Naive thymus-derived CD4-positive, alpha-beta T cell (primary cell): ENCODE data around the gene WNT11. TPM values are rescaled to one million over a fixed set of nuclear protein-coding genes. Genes with fewer than 3 reads are reported as not detected.
A peak's percentile ranks its signal among the peaks of the same experiment; 100 is the strongest.

ENCODE experiments used
- ATAC-seq: fragments of 150-1000 bp; cut with Tn5 transposase; 2 replicates; pipeline ENCODE4 v1.10.0; 2021; ENCODE audit warnings: mild to moderate bottlenecking, moderate library complexity
- CTCF ChIA-PET: fragments of 350-600 bp; sonication (Branson Sonifier 250); formaldehyde crosslinking; loops from one replicate; lab custom pipeline; 2021; ENCODE audit warnings: antibody characterized with exemption; lab: Charles Lee
- POLR2A ChIA-PET: fragments of 350-600 bp; sonication (Branson Sonifier 250); formaldehyde crosslinking; loops from one replicate; lab custom pipeline; 2021; ENCODE audit warnings: antibody characterized with exemption, inconsistent platforms; lab: Charles Lee
- DNase-seq, 9 donors: peaks; one replicate each; pipeline versions ENCODE4 v3.0.0 to v3.0.0-alpha.2; 2020 to 2022; ENCODE audit warnings: mixed read lengths in 1 of 9
- H3K27ac ChIP-seq: one replicate; pipeline ENCODE4 v1.7.0; 2013; ENCODE audit warnings: mild to moderate bottlenecking, low read depth, low read length, moderate library complexity
- H3K27me3 ChIP-seq, 2 donors: one replicate each; pipeline ENCODE4 v1.7.0; 2013; ENCODE audit warnings: low read length in 2 of 2, mild to moderate bottlenecking in 2 of 2, moderate library complexity in 2 of 2; ENCODE audit not compliant: control insufficient read depth in 2 of 2, insufficient read depth in 2 of 2
- H3K36me3 ChIP-seq, 3 experiments: 1 replicate in 2 of 3; 2 replicates in 1 of 3; pipeline ENCODE4 v1.7.0; 2013; ENCODE audit warnings: low read length in 3 of 3, mild to moderate bottlenecking in 3 of 3, moderate library complexity in 1 of 3; ENCODE audit not compliant: insufficient read depth in 3 of 3, control insufficient read depth in 2 of 3
- H3K4me1 ChIP-seq, 2 donors: one replicate each; pipeline ENCODE4 v1.7.0; 2013; ENCODE audit warnings: low read length in 2 of 2, mild to moderate bottlenecking in 2 of 2, moderate library complexity in 1 of 2; ENCODE audit not compliant: control insufficient read depth in 2 of 2, insufficient read depth in 2 of 2
- H3K4me3 ChIP-seq: 2 replicates; pipeline ENCODE4 v1.7.0; 2013; ENCODE audit warnings: mild to moderate bottlenecking, low read length
- H3K9me3 ChIP-seq, 3 experiments: 1 replicate in 2 of 3; 2 replicates in 1 of 3; pipeline ENCODE4 v1.7.0; 2013; ENCODE audit warnings: low read length in 3 of 3; ENCODE audit not compliant: control insufficient read depth in 2 of 3
- H3K27ac Mint-ChIP-seq, 9 donors: one replicate each; pipeline ENCODE4 v1.8.0; 2020 to 2022; ENCODE audit warnings: mixed read lengths in 9 of 9, mild to moderate bottlenecking in 8 of 9, moderate library complexity in 5 of 9, inconsistent platforms in 2 of 9
- H3K27me3 Mint-ChIP-seq, 5 donors: one replicate each; pipeline ENCODE4 v1.8.0; 2021 to 2022; ENCODE audit warnings: mixed read lengths in 5 of 5, mild to moderate bottlenecking in 1 of 5
- H3K36me3 Mint-ChIP-seq, 5 donors: one replicate each; pipeline ENCODE4 v1.8.0; 2020 to 2022; ENCODE audit warnings: mixed read lengths in 5 of 5, mild to moderate bottlenecking in 3 of 5, inconsistent platforms in 1 of 5
- H3K4me1 Mint-ChIP-seq, 7 donors: one replicate each; pipeline ENCODE4 v1.8.0; 2020 to 2022; ENCODE audit warnings: mixed read lengths in 7 of 7, mild to moderate bottlenecking in 3 of 7, inconsistent platforms in 1 of 7
- H3K4me3 Mint-ChIP-seq, 10 donors: one replicate each; pipeline ENCODE4 v1.8.0; 2020 to 2022; ENCODE audit warnings: mild to moderate bottlenecking in 10 of 10, mixed read lengths in 10 of 10, moderate library complexity in 6 of 10, inconsistent platforms in 2 of 10
- H3K9me3 Mint-ChIP-seq, 11 donors: one replicate each; pipeline ENCODE4 v1.8.0; 2020 to 2022; ENCODE audit warnings: mixed read lengths in 11 of 11, mild to moderate bottlenecking in 4 of 11, inconsistent platforms in 1 of 11, moderate library complexity in 1 of 11
- intact Hi-C, 2 donors: fragments of 100-400 bp; cut with micrococcal nuclease; formaldehyde crosslinking; loops; one replicate each; pipeline ENCODE4 v1.15.1; 2023
- polyA plus RNA-seq, 2 donors: library from polyadenylated mRNA; unstranded; fragments of 300-500 nt; fragmentation: Illumina TruSeq; gene quantifications; one replicate each; pipeline ENCODE4 v1.2.3, GENCODE V29; 2021
- total RNA-seq, 6 experiments: library from RNA in 5 of 6; stranded (reverse) in 5 of 6; gene quantifications; 1 replicate in 5 of 6; 2 replicates in 1 of 6; pipeline ENCODE4 v1.2.3 and lab custom pipeline; 2021 to 2026

The WNT11 gene
- total and polyA plus RNA-seq, 7 experiments from 2014 or later, result 0.16 to 0.45 (median 0.27) TPM; not detected in 4

GRCh38 chr11:76228071-76228874 is 22.0 kb upstream of the WNT11 start:
- CTCF ChIA-PET, result no interaction called here
- POLR2A ChIA-PET, result interaction anchor here (1.6 kb wide), 1 partner anchor 23 kb away, joined by 3 read pairs; no protein-coding TSS in a partner anchor
- H3K27me3 Mint-ChIP-seq, result peaks cover 0 to 4% (median 1%) of the 10 kb centered on the region in 5 donors
- no peak overlapping the region for H3K27ac Mint-ChIP-seq
- peaks cover 15 to 26% of the 10 kb centered on the region in 2 donors for H3K4me1 ChIP-seq
- no peaks in the 10 kb centered on the region for H3K9me3 ChIP-seq
- H3K36me3 ChIP-seq, result no peaks in the 10 kb centered on the region
- H3K4me3 ChIP-seq, result no peak overlapping the region
- no peaks in the 10 kb centered on the region for H3K36me3 Mint-ChIP-seq
- ATAC-seq (no peak), DNase-seq (no peak)
- H3K4me3 Mint-ChIP-seq, result no peak overlapping the region
- no peak overlapping the region for H3K27ac ChIP-seq
- H3K9me3 Mint-ChIP-seq, result no peaks in the 10 kb centered on the region
- intact Hi-C loops, result no loop called here
- no peaks in the 10 kb centered on the region for H3K27me3 ChIP-seq
- peaks cover 16 to 35% (median 26%) of the 10 kb centered on the region in 7 donors for H3K4me1 Mint-ChIP-seq

- intact Hi-C loops, result no loop called here
- Histone ChIP-seq H3K4me3 (no peak overlapping the region), H3K4me1 (peaks cover 5 to 10% of the 10 kb centered on the region in 2 donors), H3K27ac (no peak overlapping the region), H3K9me3 (no peaks in the 10 kb centered on the region), H3K36me3 (no peaks in the 10 kb centered on the region), H3K27me3 (no peaks in the 10 kb centered on the region)
- Mint-ChIP-seq H3K27ac (no peak overlapping the region), H3K36me3 (no peaks in the 10 kb centered on the region), H3K4me1 (peaks cover 5 to 19% (median 11%) of the 10 kb centered on the region in 7 donors), H3K9me3 (no peaks in the 10 kb centered on the region), H3K27me3 (peaks cover 0 to 7% (median 4%) of the 10 kb centered on the region in 5 donors), H3K4me3 (no peak overlapping the region)
- no peak for DNase-seq
- no peak for ATAC-seq
- ChIA-PET CTCF (no interaction called here), POLR2A (no interaction called here)
Observed at GRCh38 chr11:76226626-76227025, 20.3 kb upstream of the WNT11 start.

GRCh38 chr11:76225122-76225611 is 18.9 kb upstream of the WNT11 start:
- Histone ChIP-seq H3K36me3 (no peaks in the 10 kb centered on the region), H3K9me3 (no peaks in the 10 kb centered on the region), H3K4me3 (no peak overlapping the region), H3K4me1 (no peaks in the 10 kb centered on the region), H3K27ac (no peak overlapping the region), H3K27me3 (no peaks in the 10 kb centered on the region)
- CTCF ChIA-PET, result no interaction called here
- intact Hi-C loops, result no loop called here
- H3K27me3 Mint-ChIP-seq, result peaks cover 0 to 20% (median 4%) of the 10 kb centered on the region in 5 donors
- no peak for ATAC-seq
- POLR2A ChIA-PET, result interaction anchor here (1.3 to 1.5 kb wide), 2 partner anchors 10 to 13 kb away, joined by 3 to 5 read pairs; no protein-coding TSS in a partner anchor
- H3K4me1 Mint-ChIP-seq, result peaks cover 0 to 7% (median 0%) of the 10 kb centered on the region in 7 donors
- no peak for DNase-seq
- H3K9me3 Mint-ChIP-seq, result no peaks in the 10 kb centered on the region
- no peaks in the 10 kb centered on the region for H3K36me3 Mint-ChIP-seq
- peak overlapping the region in 1 of 9 donors; percentile 2 for H3K27ac Mint-ChIP-seq
- no peak overlapping the region for H3K4me3 Mint-ChIP-seq

- Mint-ChIP-seq H3K9me3 (no peaks in the 10 kb centered on the region), H3K36me3 (no peaks in the 10 kb centered on the region), H3K4me1 (peaks cover 0 to 7% (median 0%) of the 10 kb centered on the region in 7 donors), H3K27me3 (peaks cover 0 to 24% (median 4%) of the 10 kb centered on the region in 5 donors), H3K27ac (peak overlapping the region in 1 of 9 donors; percentile 2), H3K4me3 (no peak overlapping the region)
- Histone ChIP-seq H3K9me3 (no peaks in the 10 kb centered on the region), H3K4me1 (no peaks in the 10 kb centered on the region), H3K27ac (no peak overlapping the region), H3K4me3 (no peak overlapping the region), H3K36me3 (no peaks in the 10 kb centered on the region), H3K27me3 (no peaks in the 10 kb centered on the region)
- ChIA-PET CTCF (no interaction called here), POLR2A (interaction anchor here (1.3 to 1.5 kb wide), 2 partner anchors 11 to 12 kb away, joined by 3 to 5 read pairs; no protein-coding TSS in a partner anchor)
- DNase-seq (no peak), ATAC-seq (no peak)
- intact Hi-C loops, result no loop called here
Observed at GRCh38 chr11:76224461-76225121, 18.3 kb upstream of the WNT11 start.

- Mint-ChIP-seq H3K27me3 (peaks cover 0 to 35% (median 4%) of the 10 kb centered on the region in 5 donors), H3K4me3 (no peak overlapping the region), H3K36me3 (no peaks in the 10 kb centered on the region), H3K27ac (no peak overlapping the region), H3K4me1 (peaks cover 0 to under 1% (median 0%) of the 10 kb centered on the region in 7 donors), H3K9me3 (no peaks in the 10 kb centered on the region)
- ATAC-seq, result no peak
- H3K36me3 ChIP-seq, result no peaks in the 10 kb centered on the region
- H3K27ac ChIP-seq, result no peak overlapping the region
- no peak for DNase-seq
- POLR2A ChIA-PET, result no interaction called here
- intact Hi-C loops, result no loop called here
- no peaks in the 10 kb centered on the region for H3K27me3 ChIP-seq
- no peaks in the 10 kb centered on the region for H3K9me3 ChIP-seq
- no peak overlapping the region for H3K4me3 ChIP-seq
- no peaks in the 10 kb centered on the region for H3K4me1 ChIP-seq
- CTCF ChIA-PET, result no interaction called here
Observed at GRCh38 chr11:76221365-76221764, 15.1 kb upstream of the WNT11 start.

GRCh38 chr11:76219243-76219642 is 12.9 kb upstream of the WNT11 start:
- ATAC-seq (no peak), DNase-seq (no peak)
- ChIA-PET CTCF (interaction anchor here (0.7 to 0.9 kb wide), 3 partner anchors 10 to 99 kb away, joined by 3 to 4 read pairs (median 4); no protein-coding TSS in a partner anchor), POLR2A (interaction anchor here (1.3 kb wide), 1 partner anchor 10 kb away, joined by 4 read pairs; no protein-coding TSS in a partner anchor)
- H3K27ac Mint-ChIP-seq, result no peak overlapping the region
- Histone ChIP-seq H3K9me3 (no peaks in the 10 kb centered on the region), H3K36me3 (no peaks in the 10 kb centered on the region), H3K27ac (no peak overlapping the region), H3K4me3 (no peak overlapping the region), H3K27me3 (no peaks in the 10 kb centered on the region), H3K4me1 (no peaks in the 10 kb centered on the region)
- no peaks in the 10 kb centered on the region for H3K9me3 Mint-ChIP-seq
- intact Hi-C loops, result no loop called here
- H3K27me3 Mint-ChIP-seq, result peaks cover 0 to 40% (median 4%) of the 10 kb centered on the region in 5 donors
- H3K36me3 Mint-ChIP-seq, result no peaks in the 10 kb centered on the region
- H3K4me1 Mint-ChIP-seq, result no peaks in the 10 kb centered on the region
- no peak overlapping the region for H3K4me3 Mint-ChIP-seq
